Cardiac muscle cell (in vitro differentiated cells and primary cell): ENCODE measurements around the gene CREB3L1. TPM values are rescaled to one million over a fixed set of nuclear protein-coding genes. Genes with fewer than 3 reads are reported as not detected.

Experiments
- DNase-seq, 2 donors: peaks; one replicate each; pipeline versions ENCODE4 v3.0.0 to v3.0.0-alpha.2; 2010 to 2017; ENCODE audit warnings: low read depth in 1 of 2, low spot score in 1 of 2
- H3K27ac ChIP-seq: fragments of 200-600 bp; sonication (generic); 2 replicates; pipeline ENCODE4 v1.5.1; 2016
- H3K27me3 ChIP-seq: fragments of 200-600 bp; sonication (generic); 2 replicates; pipeline ENCODE4 v1.6.0; 2016; ENCODE audit warnings: control low read depth
- H3K36me3 ChIP-seq: fragments of 200-600 bp; sonication (generic); 2 replicates; pipeline ENCODE4 v1.5.1; 2016; ENCODE audit warnings: control low read depth
- H3K4me1 ChIP-seq: fragments of 200-600 bp; sonication (generic); 2 replicates; pipeline ENCODE4 v1.8.1; 2017; ENCODE audit warnings: low read depth, mild to moderate bottlenecking, mixed run types
- H3K4me3 ChIP-seq: fragments of 200-600 bp; sonication (generic); 2 replicates; pipeline ENCODE4 v1.5.1; 2016; ENCODE audit warnings: mild to moderate bottlenecking
- H3K9me3 ChIP-seq: fragments of 200-600 bp; sonication (generic); 2 replicates; pipeline ENCODE4 v1.5.1; 2017; ENCODE audit warnings: low read depth, mild to moderate bottlenecking, control low read depth
- CTCF ChIP-seq: IDR thresholded peaks from 2 replicates; pipeline ENCODE4 v1.5.1; 2012; ENCODE audit warnings: low read depth, mild to moderate bottlenecking, low read length
- polyA plus RNA-seq: library from polyadenylated mRNA; unstranded; fragments of >200 nt; fragmentation: Nextera tagmentation; extraction: Ambion mirVana; gene quantifications from 2 replicates; pipeline ENCODE4 v1.2.1, GENCODE V29; 2016
- total RNA-seq: library from RNA; depleted of rRNA; stranded (reverse); fragments of >200 nt; gene quantifications from 2 replicates; pipeline ENCODE4 v1.2.3, GENCODE V29; 2016

The CREB3L1 gene
- total and polyA plus RNA-seq, 2 experiments from 2014 or later: 3.8 to 14.1 TPM

DNA sequence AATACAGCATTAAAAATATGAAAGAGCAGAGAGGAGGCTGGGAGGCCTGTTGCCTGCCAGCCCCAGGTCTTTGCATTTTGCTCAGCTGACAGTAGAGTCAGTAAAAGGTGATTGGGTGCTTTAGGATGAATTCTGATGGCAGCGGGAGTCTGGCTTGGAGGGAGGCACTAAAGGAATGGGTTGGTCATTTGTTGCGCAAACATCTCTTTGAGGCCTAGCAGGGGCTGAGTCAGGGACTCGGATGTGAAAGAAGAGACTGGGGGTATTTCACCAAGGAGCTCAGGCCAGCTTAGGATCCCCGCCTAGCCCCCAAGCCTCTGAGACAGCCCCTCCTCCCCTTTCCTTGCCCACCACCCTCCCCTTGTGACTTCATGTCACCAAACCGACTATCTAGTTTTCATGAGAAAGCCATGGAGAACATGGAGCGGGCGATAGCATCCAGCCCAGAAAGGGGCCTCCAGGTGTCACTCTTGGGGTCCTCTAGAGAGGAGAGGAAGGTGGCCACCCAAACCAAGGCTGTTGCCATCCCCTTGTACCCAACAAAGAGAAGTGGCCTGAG lies 79.5 kb downstream of the CREB3L1 start:
- Histone ChIP-seq H3K9me3 (no peaks in the 10 kb centered on the region), H3K4me3 (no peak overlapping the region), H3K27me3 (no peaks in the 10 kb centered on the region), H3K27ac (no peak overlapping the region), H3K36me3 (no peaks in the 10 kb centered on the region), H3K4me1 (peaks cover 16% of the 10 kb centered on the region)
- TF ChIP-seq CTCF: no peak
- DNase-seq: peak in 1 of 2 donors; percentile 81

- H3K9me3 ChIP-seq: no peaks in the 10 kb centered on the region
- H3K27ac ChIP-seq: no peak overlapping the region
- H3K4me3 ChIP-seq: no peak overlapping the region
- no peaks in the 10 kb centered on the region for H3K36me3 ChIP-seq
- no peak for DNase-seq
- TF ChIP-seq CTCF: no peak
- no peaks in the 10 kb centered on the region for H3K27me3 ChIP-seq
- H3K4me1 ChIP-seq: peaks cover 18% of the 10 kb centered on the region
These were observed 80.0 kb downstream of the CREB3L1 start for GRCh38 chr11:46357483-46357936.

GRCh38 chr11:46359953-46360352 lies 82.5 kb downstream of the CREB3L1 start:
- TF ChIP-seq CTCF: no peak
- Histone ChIP-seq H3K9me3 (no peaks in the 10 kb centered on the region), H3K4me1 (peaks cover 28% of the 10 kb centered on the region), H3K36me3 (no peaks in the 10 kb centered on the region), H3K27ac (no peak overlapping the region), H3K4me3 (no peak overlapping the region), H3K27me3 (no peaks in the 10 kb centered on the region)
- no peak for DNase-seq

DNA sequence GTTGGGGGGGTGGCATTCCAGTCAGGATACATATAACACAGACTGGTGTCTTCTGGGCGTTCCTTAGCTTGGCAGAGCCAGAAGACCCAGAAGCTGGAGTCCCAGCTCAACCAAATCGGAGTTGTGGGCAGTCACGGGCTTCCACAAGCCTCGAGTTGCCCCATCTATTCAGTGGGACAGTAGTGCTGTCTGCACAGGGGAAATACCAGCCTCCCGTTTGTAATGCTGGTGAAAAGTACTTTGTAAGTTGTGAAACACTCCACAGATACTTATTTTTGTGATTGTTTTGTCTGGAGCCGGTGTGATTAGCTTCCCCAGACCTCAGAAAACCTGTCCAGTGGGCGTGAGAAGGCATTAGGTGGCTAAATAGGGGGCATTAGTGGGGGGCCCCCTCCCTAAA lies 83.4 kb downstream of the CREB3L1 start:
- Histone ChIP-seq H3K27me3 (no peaks in the 10 kb centered on the region), H3K4me3 (no peak overlapping the region), H3K36me3 (no peaks in the 10 kb centered on the region), H3K27ac (peak overlapping the region; percentile 82), H3K9me3 (no peaks in the 10 kb centered on the region), H3K4me1 (peaks cover 28% of the 10 kb centered on the region)
- no peak for DNase-seq
- no peak for TF ChIP-seq CTCF

- Histone ChIP-seq H3K27me3 (no peaks in the 10 kb centered on the region), H3K4me1 (peaks cover 28% of the 10 kb centered on the region), H3K36me3 (no peaks in the 10 kb centered on the region), H3K9me3 (no peaks in the 10 kb centered on the region), H3K4me3 (no peak overlapping the region), H3K27ac (peak overlapping the region; percentile 82)
- peak; percentile 63 to 78 for DNase-seq
- TF ChIP-seq CTCF: no peak
These were observed 84.1 kb downstream of the CREB3L1 start for GRCh38 chr11:46361283-46362155.
